ENCODE measurements around the gene SIN3B. TPM values are rescaled to one million over a fixed set of nuclear protein-coding genes. Genes with fewer than 3 reads are reported as not detected.

SIN3B gene
- total and polyA plus RNA-seq, 2 of the 13 experiments (the other 11 are each of a cell fraction or from before 2014, with no cell fraction given) = 12.9 to 25.7 TPM

DNA sequence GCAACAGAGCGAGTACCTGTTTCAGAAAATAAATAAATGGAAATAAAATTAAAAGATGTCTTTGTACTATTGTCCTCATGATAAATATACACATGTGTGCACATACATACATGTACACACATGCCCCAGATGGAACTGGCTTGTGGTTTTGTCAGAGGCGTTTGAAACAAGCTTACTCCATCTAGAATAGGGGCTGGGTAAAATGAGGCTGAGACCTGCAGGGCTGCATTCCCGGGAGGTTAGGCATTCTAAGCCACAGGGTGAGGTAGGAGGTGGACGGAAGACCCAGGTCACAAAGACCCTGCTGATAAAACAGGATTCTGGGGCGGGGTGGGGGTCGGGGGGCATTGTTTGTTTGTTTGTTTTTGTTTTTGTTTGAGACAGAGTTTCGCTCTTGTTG is 8.1 kb upstream of the SIN3B start (continued):
- TF ChIP-seq, protein P1, sequence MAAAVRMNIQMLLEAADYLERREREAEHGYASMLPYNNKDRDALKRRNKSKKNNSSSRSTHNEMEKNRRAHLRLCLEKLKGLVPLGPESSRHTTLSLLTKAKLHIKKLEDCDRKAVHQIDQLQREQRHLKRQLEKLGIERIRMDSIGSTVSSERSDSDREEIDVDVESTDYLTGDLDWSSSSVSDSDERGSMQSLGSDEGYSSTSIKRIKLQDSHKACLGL (CRISPR knock-in tag; IDR thresholded peaks at IDR 0.05) = no peak
- TF ChIP-seq ZZZ3 (CRISPR knock-in tag; IDR thresholded peaks at IDR 0.05; ENCODE audit: borderline replicate concordance) = no peak

DNA sequence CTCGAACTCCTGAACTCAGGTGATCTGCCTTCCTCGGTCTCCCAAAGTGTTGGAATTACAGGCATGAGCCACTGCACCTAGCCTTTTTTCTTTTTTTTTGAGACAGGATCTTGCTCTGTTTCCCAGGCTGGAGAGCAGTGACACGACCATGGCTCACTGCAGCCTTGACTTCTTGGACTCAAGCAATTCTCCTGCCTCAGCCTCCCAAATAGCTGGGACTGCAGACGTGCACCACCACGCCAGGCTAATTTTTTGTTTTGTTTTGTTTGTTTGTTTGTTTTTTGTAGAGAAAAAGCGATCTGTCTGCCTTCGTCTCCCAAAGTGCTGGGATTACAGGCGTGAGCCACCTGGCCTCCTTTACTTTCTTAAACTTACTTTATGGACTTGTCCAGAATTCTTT is 6.5 kb upstream of the SIN3B start:
- H3K27ac ChIP-seq (ENCODE audit: extremely low read length, insufficient read depth, low read length) = no peak overlapping the region
- H3K4me3 ChIP-seq (replicated peaks in 1 of 3; ENCODE audit: insufficient read depth in 1 of 3, low read depth in 2 of 3, low read length in 3 of 3) = no peak overlapping the region
- no peak for FAIRE-seq
- in situ Hi-C loops (cut with HindIII; ENCODE audit: extremely low pct_ligation_motif_present, low pct_unique_long_range_greater_than_20kb) (no loop called here), intact Hi-C loops (cut with micrococcal nuclease; ENCODE audit: unreplicated experiment) (no loop called here)
- no peaks in the 10 kb centered on the region for H4K20me1 ChIP-seq (ENCODE audit: insufficient read depth, low read length)
- H3K79me2 ChIP-seq (ENCODE audit: insufficient read depth, low read length) = no peaks in the 10 kb centered on the region
- CTCF ChIA-PET (ENCODE audit: low intra/inter-chr PET ratio, low total read pairs) = no interaction called here
- no peak for ATAC-seq
- no peaks in the 10 kb centered on the region for H3K36me3 ChIP-seq (replicated peaks in 1 of 2; ENCODE audit: control insufficient read depth in 1 of 2, insufficient read depth in 2 of 2, low read length in 2 of 2)
- 65% methylated on average over 8 of the region's 8 CpGs for WGBS (ENCODE audit: low lambda C conversion rate)
- no peak for DNase-seq (ENCODE audit: low spot score)
- H2AFZ ChIP-seq (ENCODE audit: low read length) = no peak overlapping the region
- H3K27me3 ChIP-seq (ENCODE audit: control insufficient read depth in 1 of 2, insufficient read depth in 2 of 2, low read length in 2 of 2) = no peaks in the 10 kb centered on the region; a peak in 1 of 5 replicates
- H3K4me2 ChIP-seq (ENCODE audit: low read depth, low read length) = no peak overlapping the region
- no TSS peak for BruUV-seq (replicated peaks)
- POLR2A ChIA-PET = no interaction called here
- no peak overlapping the region for H3K9ac ChIP-seq (ENCODE audit: insufficient read depth, low read depth, low read length)
- H3K4me1 ChIP-seq (ENCODE audit: insufficient read depth, low read length) = 0 out of 2 replicates have a peak, but pooled peaks cover 15% of the 10 kb centered on the region
- no peaks in the 10 kb centered on the region for H3K9me3 ChIP-seq (ENCODE audit: low read length)
- TF ChIP-seq ZNF235 (CRISPR knock-in tag; IDR thresholded peaks at IDR 0.05; ENCODE audit: borderline replicate concordance) (no peak), NR2F1 (CRISPR knock-in tag; IDR thresholded peaks at IDR 0.05) (no peak), POGZ (CRISPR knock-in tag; IDR thresholded peaks at IDR 0.05) (no peak), CENPX (CRISPR knock-in tag; IDR thresholded peaks at IDR 0.05) (no peak), MYC (CRISPR knock-in tag; IDR thresholded peaks at IDR 0.05; ENCODE audit: borderline replicate concordance) (no peak), SMC3 (IDR thresholded peaks at IDR 0.05; ENCODE audit: low read length) (no peak), HMG20A (CRISPR knock-in tag; IDR thresholded peaks at IDR 0.05; ENCODE audit: borderline replicate concordance) (no peak), ZNF510 (CRISPR knock-in tag; IDR thresholded peaks at IDR 0.05; ENCODE audit: low read depth) (no peak), ZBTB1 (CRISPR knock-in tag; IDR thresholded peaks at IDR 0.05; ENCODE audit: borderline replicate concordance) (no peak)
- TF ChIP-seq, protein P2, sequence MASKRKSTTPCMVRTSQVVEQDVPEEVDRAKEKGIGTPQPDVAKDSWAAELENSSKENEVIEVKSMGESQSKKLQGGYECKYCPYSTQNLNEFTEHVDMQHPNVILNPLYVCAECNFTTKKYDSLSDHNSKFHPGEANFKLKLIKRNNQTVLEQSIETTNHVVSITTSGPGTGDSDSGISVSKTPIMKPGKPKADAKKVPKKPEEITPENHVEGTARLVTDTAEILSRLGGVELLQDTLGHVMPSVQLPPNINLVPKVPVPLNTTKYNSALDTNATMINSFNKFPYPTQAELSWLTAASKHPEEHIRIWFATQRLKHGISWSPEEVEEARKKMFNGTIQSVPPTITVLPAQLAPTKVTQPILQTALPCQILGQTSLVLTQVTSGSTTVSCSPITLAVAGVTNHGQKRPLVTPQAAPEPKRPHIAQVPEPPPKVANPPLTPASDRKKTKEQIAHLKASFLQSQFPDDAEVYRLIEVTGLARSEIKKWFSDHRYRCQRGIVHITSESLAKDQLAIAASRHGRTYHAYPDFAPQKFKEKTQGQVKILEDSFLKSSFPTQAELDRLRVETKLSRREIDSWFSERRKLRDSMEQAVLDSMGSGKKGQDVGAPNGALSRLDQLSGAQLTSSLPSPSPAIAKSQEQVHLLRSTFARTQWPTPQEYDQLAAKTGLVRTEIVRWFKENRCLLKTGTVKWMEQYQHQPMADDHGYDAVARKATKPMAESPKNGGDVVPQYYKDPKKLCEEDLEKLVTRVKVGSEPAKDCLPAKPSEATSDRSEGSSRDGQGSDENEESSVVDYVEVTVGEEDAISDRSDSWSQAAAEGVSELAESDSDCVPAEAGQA (IDR thresholded peaks at IDR 0.05; ENCODE audit: low read depth) = no peak
- TF ChIP-seq, protein P2 (CRISPR knock-in tag; IDR thresholded peaks at IDR 0.05; ENCODE audit: borderline replicate concordance) = no peak
- TF ChIP-seq, protein P3, sequence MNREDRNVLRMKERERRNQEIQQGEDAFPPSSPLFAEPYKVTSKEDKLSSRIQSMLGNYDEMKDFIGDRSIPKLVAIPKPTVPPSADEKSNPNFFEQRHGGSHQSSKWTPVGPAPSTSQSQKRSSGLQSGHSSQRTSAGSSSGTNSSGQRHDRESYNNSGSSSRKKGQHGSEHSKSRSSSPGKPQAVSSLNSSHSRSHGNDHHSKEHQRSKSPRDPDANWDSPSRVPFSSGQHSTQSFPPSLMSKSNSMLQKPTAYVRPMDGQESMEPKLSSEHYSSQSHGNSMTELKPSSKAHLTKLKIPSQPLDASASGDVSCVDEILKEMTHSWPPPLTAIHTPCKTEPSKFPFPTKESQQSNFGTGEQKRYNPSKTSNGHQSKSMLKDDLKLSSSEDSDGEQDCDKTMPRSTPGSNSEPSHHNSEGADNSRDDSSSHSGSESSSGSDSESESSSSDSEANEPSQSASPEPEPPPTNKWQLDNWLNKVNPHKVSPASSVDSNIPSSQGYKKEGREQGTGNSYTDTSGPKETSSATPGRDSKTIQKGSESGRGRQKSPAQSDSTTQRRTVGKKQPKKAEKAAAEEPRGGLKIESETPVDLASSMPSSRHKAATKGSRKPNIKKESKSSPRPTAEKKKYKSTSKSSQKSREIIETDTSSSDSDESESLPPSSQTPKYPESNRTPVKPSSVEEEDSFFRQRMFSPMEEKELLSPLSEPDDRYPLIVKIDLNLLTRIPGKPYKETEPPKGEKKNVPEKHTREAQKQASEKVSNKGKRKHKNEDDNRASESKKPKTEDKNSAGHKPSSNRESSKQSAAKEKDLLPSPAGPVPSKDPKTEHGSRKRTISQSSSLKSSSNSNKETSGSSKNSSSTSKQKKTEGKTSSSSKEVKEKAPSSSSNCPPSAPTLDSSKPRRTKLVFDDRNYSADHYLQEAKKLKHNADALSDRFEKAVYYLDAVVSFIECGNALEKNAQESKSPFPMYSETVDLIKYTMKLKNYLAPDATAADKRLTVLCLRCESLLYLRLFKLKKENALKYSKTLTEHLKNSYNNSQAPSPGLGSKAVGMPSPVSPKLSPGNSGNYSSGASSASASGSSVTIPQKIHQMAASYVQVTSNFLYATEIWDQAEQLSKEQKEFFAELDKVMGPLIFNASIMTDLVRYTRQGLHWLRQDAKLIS (CRISPR knock-in tag; IDR thresholded peaks at IDR 0.05) = no peak
